Mucosa of rectum (tissue), 2 donors: ENCODE data around the gene CSMD2.

ENCODE experiments used
- H3K27ac ChIP-seq, 2 donors: one replicate each; pipeline ENCODE4 v1.7.0; 2013; ENCODE audit warnings: inconsistent platforms in 2 of 2, low read depth in 2 of 2, low read length in 2 of 2
- H3K27me3 ChIP-seq, 2 donors: one replicate each; pipeline ENCODE4 v1.7.0; 2013; ENCODE audit warnings: low read length in 2 of 2; ENCODE audit not compliant: control insufficient read depth in 2 of 2, insufficient read depth in 2 of 2
- H3K36me3 ChIP-seq, 2 donors: one replicate each; pipeline ENCODE4 v1.7.0; 2013; ENCODE audit warnings: low read length in 2 of 2; ENCODE audit not compliant: control insufficient read depth in 2 of 2, insufficient read depth in 2 of 2
- H3K4me1 ChIP-seq, 2 donors: one replicate each; pipeline ENCODE4 v1.7.0; 2013; ENCODE audit warnings: low read length in 2 of 2, mild to moderate bottlenecking in 1 of 2; ENCODE audit not compliant: control insufficient read depth in 2 of 2, insufficient read depth in 2 of 2
- H3K4me3 ChIP-seq, 2 donors: one replicate each; pipeline ENCODE4 v1.7.0; 2013; ENCODE audit warnings: low read length in 2 of 2
- H3K9ac ChIP-seq, 2 donors: one replicate each; pipeline ENCODE4 v1.7.0; 2013; ENCODE audit warnings: low read length in 2 of 2, low read depth in 1 of 2, mild to moderate bottlenecking in 1 of 2
- H3K9me3 ChIP-seq, 2 donors: one replicate each; pipeline ENCODE4 v1.7.0; 2013; ENCODE audit warnings: low read length in 2 of 2; ENCODE audit not compliant: control insufficient read depth in 2 of 2
- donor health status: healthy.
- donor health status: Normal muscosa, but diverticular disease.

CSMD2 gene

DNA sequence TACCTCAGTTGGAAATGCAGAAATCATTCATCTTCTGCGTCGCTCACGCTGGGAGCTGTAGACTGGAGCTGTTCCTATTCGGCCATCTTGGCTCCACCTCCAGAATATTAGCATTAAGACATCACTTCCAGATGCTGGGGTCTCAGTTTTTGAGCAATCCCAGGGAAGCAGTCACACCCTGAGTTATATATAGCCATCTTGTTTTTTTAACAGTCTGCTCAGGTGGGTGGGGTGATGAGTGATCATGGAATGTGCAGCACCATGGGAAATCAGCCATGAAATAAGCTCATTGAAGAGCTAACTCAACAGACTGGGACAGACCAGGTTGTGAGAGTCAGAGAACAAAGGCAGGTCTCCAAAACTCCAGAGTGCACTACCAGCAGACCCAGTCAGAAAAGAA lies 328.1 kb downstream of the CSMD2 start:
- Histone ChIP-seq H3K9ac (no peak overlapping the region), H3K36me3 (no peaks in the 10 kb centered on the region), H3K4me1 (no peaks in the 10 kb centered on the region), H3K27ac (no peak overlapping the region), H3K4me3 (no peak overlapping the region), H3K9me3 (no peaks in the 10 kb centered on the region), H3K27me3 (no peaks in the 10 kb centered on the region)

DNA sequence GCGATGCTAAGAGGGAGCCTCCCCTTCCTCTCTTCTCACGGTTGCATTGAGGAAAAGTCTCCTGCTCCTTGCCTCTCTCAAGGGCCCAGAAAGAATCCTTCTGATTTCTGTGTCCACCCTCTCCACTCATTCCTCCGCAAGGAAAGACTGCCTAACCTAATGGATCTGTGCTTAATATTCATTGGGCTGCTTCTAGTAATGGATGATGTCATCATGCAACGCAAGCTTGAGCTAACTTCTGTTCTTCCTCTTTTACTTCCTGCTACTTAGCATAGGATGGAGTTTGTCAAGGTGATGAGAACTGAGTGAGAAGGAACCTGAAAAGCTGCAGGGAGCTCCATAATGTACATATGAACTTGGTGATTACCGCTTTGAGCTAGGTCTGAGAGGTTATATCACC lies 336.4 kb downstream of the CSMD2 start:
- no peaks in the 10 kb centered on the region for H3K27me3 ChIP-seq
- H3K9me3 ChIP-seq, result no peaks in the 10 kb centered on the region
- H3K4me1 ChIP-seq, result no peaks in the 10 kb centered on the region
- H3K9ac ChIP-seq, result no peak overlapping the region
- no peak overlapping the region for H3K27ac ChIP-seq
- H3K4me3 ChIP-seq, result no peak overlapping the region
- no peaks in the 10 kb centered on the region for H3K36me3 ChIP-seq

DNA sequence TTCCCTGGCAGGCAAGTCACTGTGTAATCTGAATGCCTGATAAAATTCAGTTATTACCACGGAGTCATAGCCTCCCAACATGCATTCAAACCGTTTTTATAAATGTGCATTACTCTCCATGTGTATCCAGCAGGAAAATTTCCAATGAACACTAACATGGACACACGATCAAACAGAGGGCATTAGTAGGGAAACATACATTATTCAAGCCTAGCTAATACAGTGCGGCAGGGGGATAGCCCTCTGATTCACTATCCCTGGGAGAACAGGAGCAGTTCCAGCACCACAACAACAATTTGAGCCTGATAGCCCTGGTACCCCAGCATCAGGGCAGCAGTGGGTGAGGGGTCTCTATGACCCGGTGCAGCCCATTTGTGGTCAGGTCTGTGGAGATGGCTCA lies 337.0 kb downstream of the CSMD2 start:
- no peaks in the 10 kb centered on the region for H3K27me3 ChIP-seq
- no peaks in the 10 kb centered on the region for H3K4me1 ChIP-seq
- no peaks in the 10 kb centered on the region for H3K36me3 ChIP-seq
- H3K9ac ChIP-seq, result no peak overlapping the region
- no peak overlapping the region for H3K27ac ChIP-seq
- H3K4me3 ChIP-seq, result no peak overlapping the region
- H3K9me3 ChIP-seq, result no peaks in the 10 kb centered on the region

DNA sequence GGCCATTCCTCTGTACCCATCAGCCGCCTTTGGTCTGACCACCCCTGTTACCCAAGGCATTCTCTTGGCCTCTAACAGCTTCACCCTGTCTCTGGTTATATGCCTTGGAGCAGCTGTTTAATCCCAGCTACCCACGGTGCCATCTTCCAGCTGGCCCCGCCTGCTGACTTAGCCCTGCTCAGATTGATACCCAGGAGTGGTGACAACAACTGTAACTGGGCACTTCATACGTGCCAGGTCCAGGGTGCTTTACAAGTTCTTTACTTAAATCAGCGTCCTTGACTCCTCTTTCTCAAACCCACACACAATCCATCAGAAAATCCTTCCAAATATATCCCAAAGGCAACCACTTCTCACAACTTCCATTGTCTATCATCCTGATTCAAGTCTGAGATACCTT lies 338.3 kb downstream of the CSMD2 start:
- H3K36me3 ChIP-seq, result no peaks in the 10 kb centered on the region
- H3K9me3 ChIP-seq, result no peaks in the 10 kb centered on the region
- no peaks in the 10 kb centered on the region for H3K27me3 ChIP-seq
- no peaks in the 10 kb centered on the region for H3K4me1 ChIP-seq
- H3K4me3 ChIP-seq, result no peak overlapping the region
- no peak overlapping the region for H3K9ac ChIP-seq
- H3K27ac ChIP-seq, result no peak overlapping the region

- no peak overlapping the region for H3K4me3 ChIP-seq
- H3K27ac ChIP-seq, result no peak overlapping the region
- H3K36me3 ChIP-seq, result no peaks in the 10 kb centered on the region
- no peak overlapping the region for H3K9ac ChIP-seq
- H3K9me3 ChIP-seq, result no peaks in the 10 kb centered on the region
- no peaks in the 10 kb centered on the region for H3K4me1 ChIP-seq
- no peaks in the 10 kb centered on the region for H3K27me3 ChIP-seq
Observed at GRCh38 chr1:33826311-33826710, 338.7 kb downstream of the CSMD2 start.

- no peak overlapping the region for H3K4me3 ChIP-seq
- no peak overlapping the region for H3K27ac ChIP-seq
- no peak overlapping the region for H3K9ac ChIP-seq
- no peaks in the 10 kb centered on the region for H3K27me3 ChIP-seq
- no peaks in the 10 kb centered on the region for H3K36me3 ChIP-seq
- H3K4me1 ChIP-seq, result no peaks in the 10 kb centered on the region
- no peaks in the 10 kb centered on the region for H3K9me3 ChIP-seq
Observed at GRCh38 chr1:33825506-33825905, 339.5 kb downstream of the CSMD2 start.

DNA sequence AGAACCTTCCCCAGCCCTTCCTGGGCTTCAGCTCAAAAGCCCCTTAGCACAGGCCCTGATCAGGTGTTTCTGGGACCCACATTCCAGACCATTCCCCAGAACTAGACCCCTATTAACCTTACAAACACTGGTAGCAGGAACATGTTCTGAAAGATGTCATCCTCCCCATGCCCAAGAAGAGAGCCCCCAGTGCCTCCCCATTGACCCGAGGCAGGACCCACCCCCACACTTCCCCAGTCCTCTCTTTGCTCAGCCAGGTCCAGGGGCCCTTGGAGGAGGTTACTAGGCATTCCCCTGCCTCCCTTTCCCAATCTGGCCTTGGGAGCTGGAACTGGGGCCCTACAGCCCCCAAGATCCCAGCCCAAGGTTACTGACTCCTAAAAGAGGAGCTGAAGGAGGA lies 340.1 kb downstream of the CSMD2 start:
- no peak overlapping the region for H3K27ac ChIP-seq
- no peak overlapping the region for H3K9ac ChIP-seq
- no peaks in the 10 kb centered on the region for H3K36me3 ChIP-seq
- no peaks in the 10 kb centered on the region for H3K27me3 ChIP-seq
- H3K4me1 ChIP-seq, result no peaks in the 10 kb centered on the region
- no peaks in the 10 kb centered on the region for H3K9me3 ChIP-seq
- H3K4me3 ChIP-seq, result no peak overlapping the region

DNA sequence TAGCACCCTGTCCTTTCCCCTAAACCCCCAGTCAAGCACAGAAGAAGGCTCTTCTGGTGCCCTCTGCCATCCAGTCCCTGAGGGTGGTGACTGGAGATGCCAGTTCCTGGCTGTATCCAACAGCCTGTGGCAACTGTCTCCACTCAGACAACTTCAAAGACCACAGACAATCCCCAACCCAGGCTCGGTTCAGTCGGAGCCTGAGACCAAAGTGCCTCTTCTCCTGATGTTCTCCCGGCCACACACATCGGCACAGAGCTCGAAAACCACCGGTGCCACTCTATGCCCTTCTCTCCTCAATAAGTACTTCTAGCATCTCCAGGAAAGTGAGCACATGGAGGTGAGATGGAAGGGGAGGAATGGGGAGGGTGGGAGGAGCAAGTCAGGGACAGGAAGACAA lies 340.7 kb downstream of the CSMD2 start:
- H3K36me3 ChIP-seq, result no peaks in the 10 kb centered on the region
- no peaks in the 10 kb centered on the region for H3K27me3 ChIP-seq
- H3K4me3 ChIP-seq, result no peak overlapping the region
- no peak overlapping the region for H3K27ac ChIP-seq
- H3K9me3 ChIP-seq, result no peaks in the 10 kb centered on the region
- H3K9ac ChIP-seq, result no peak overlapping the region
- H3K4me1 ChIP-seq, result no peaks in the 10 kb centered on the region

DNA sequence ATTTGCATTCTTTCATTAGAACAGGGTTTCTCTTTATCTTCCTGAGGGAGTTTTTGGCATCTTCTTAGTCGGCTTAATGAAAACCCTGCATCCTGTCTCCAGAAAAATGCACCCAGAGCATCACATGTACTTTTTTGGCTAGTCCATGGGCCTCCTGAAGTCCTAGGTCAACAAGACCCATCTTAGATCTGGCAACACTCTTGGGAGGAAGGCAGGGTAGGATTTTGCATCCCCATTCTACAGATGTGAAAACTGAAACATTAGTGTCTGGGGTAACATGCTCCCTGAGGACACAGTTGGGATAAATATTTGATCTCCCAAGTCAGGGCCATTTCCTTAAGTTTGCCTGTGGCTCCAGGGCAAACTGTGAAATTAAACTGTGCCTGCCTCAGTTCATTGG lies 341.2 kb downstream of the CSMD2 start:
- Histone ChIP-seq H3K27me3 (no peaks in the 10 kb centered on the region), H3K36me3 (no peaks in the 10 kb centered on the region), H3K4me3 (no peak overlapping the region), H3K4me1 (no peaks in the 10 kb centered on the region), H3K9me3 (no peaks in the 10 kb centered on the region), H3K27ac (no peak overlapping the region), H3K9ac (no peak overlapping the region)

- Histone ChIP-seq H3K4me1 (no peaks in the 10 kb centered on the region), H3K4me3 (no peak overlapping the region), H3K27ac (no peak overlapping the region), H3K9ac (no peak overlapping the region), H3K9me3 (no peaks in the 10 kb centered on the region), H3K36me3 (no peaks in the 10 kb centered on the region), H3K27me3 (no peaks in the 10 kb centered on the region)
Observed at GRCh38 chr1:33823401-33823800, 341.6 kb downstream of the CSMD2 start.

DNA sequence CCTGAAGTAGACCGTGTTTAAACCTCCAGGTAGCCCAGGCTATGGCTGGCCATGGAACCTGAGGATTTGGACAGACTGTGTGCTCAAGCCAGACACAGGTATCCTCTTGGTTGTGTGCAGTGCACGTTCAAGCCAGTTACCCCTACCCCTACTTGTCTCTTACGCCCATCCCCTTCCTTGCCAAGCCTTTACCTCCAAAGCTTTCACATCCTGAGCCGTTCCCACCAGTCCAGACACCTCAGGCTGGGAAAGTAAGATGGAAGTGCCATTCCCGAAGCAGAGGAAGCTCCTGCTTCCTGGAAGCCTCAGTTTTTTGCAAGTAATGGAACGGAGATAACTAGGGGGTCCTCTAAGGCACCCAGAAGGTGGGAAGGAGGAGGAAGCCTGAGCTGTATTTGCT lies 342.6 kb downstream of the CSMD2 start:
- Histone ChIP-seq H3K4me3 (no peak overlapping the region), H3K27me3 (no peaks in the 10 kb centered on the region), H3K36me3 (no peaks in the 10 kb centered on the region), H3K27ac (no peak overlapping the region), H3K9me3 (no peaks in the 10 kb centered on the region), H3K4me1 (no peaks in the 10 kb centered on the region), H3K9ac (no peak overlapping the region)
